Fibroblast of lung (primary cell): Measurements from ENCODE around the gene SPATA12.

Experiments
- EZH2 ChIP-seq: IDR thresholded peaks from 2 replicates; pipeline ENCODE4 v1.5.1; 2012; ENCODE audit warnings: low read length, control low read depth, mild to moderate bottlenecking; ENCODE audit errors: missing control alignments
- TF ChIP-seq, protein P1 (sequence below), 2 donors: IDR thresholded peaks in 1 of 2; conservative IDR thresholded peaks in 1 of 2; 1 replicate in 1 of 2; 2 replicates in 1 of 2; pipeline ENCODE4 v1.5.1; 2011 to 2012; ENCODE audit warnings: low read length in 2 of 2, control low read depth in 1 of 2, inconsistent platforms in 1 of 2, low read depth in 1 of 2, mild to moderate bottlenecking in 1 of 2

DNA sequence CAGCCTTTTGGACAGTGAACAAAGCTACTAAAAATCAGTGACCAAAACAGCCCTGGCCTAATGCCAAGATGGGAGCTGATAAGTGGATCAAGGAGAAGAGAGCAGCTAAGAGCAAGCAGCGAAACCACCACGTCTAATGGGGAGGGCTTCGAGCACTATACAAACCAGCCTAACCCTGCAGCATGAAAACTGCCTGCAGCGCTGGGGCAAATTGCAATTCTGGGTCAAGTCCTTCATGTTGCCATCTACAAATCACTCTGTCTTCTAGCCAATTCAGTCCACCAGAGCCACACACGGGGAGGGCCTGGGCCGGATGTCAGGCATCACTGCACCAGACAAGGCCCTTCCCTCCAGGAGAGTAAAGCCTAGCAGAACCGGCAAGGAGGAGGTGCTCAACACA lies 30.5 kb upstream of the SPATA12 start:
- TF ChIP-seq, protein P1, sequence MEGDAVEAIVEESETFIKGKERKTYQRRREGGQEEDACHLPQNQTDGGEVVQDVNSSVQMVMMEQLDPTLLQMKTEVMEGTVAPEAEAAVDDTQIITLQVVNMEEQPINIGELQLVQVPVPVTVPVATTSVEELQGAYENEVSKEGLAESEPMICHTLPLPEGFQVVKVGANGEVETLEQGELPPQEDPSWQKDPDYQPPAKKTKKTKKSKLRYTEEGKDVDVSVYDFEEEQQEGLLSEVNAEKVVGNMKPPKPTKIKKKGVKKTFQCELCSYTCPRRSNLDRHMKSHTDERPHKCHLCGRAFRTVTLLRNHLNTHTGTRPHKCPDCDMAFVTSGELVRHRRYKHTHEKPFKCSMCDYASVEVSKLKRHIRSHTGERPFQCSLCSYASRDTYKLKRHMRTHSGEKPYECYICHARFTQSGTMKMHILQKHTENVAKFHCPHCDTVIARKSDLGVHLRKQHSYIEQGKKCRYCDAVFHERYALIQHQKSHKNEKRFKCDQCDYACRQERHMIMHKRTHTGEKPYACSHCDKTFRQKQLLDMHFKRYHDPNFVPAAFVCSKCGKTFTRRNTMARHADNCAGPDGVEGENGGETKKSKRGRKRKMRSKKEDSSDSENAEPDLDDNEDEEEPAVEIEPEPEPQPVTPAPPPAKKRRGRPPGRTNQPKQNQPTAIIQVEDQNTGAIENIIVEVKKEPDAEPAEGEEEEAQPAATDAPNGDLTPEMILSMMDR (conservative IDR thresholded peaks at IDR 0.05 in 1 of 2, IDR thresholded peaks at IDR 0.05 in 1 of 2; ENCODE audit: low read depth in 1 of 2, low read length in 2 of 2): no peak
- TF ChIP-seq EZH2: no peak
